H1 (cell line): ENCODE measurements around the gene LSM4.

Experiments
- BACH1 ChIP-seq: IDR thresholded peaks from 2 replicates; pipeline ENCODE4 v1.6.1; 2012; ENCODE audit warnings: low read length, improper control_type of control experiment
- CHD1 ChIP-seq: IDR thresholded peaks from 2 replicates; pipeline ENCODE4 v1.6.1; 2012; ENCODE audit warnings: low read depth, low read length, improper control_type of control experiment
- EP300 ChIP-seq, 2 experiments: IDR thresholded peaks; 1 replicate in 1 of 2; 2 replicates in 1 of 2; pipeline ENCODE4 v1.6.1; 2011 to 2012; ENCODE audit warnings: low read depth in 2 of 2, low read length in 2 of 2, mild to moderate bottlenecking in 2 of 2, borderline replicate concordance in 1 of 2, inconsistent platforms in 1 of 2, moderate library complexity in 1 of 2
- EZH2 ChIP-seq: fragments of 200-600 bp; sonication (generic); IDR thresholded peaks from 2 replicates; pipeline ENCODE4 v1.7.1; 2012; ENCODE audit warnings: low read depth, mild to moderate bottlenecking, moderate library complexity, low read length, inconsistent platforms; ENCODE audit not compliant: severe bottlenecking
- GABPA ChIP-seq: IDR thresholded peaks from 2 replicates; pipeline ENCODE4 v1.6.1; 2011; ENCODE audit warnings: mild to moderate bottlenecking, low read length, moderate library complexity, borderline replicate concordance; ENCODE audit not compliant: insufficient read depth
- HDAC2 ChIP-seq, 2 experiments: fragments of 300-600 bp in 1 of 2; sonication (generic) in 1 of 2; IDR thresholded peaks; 2 replicates each; pipeline ENCODE4 v1.6.1; 2011 to 2012; ENCODE audit warnings: low read depth in 2 of 2, low read length in 2 of 2, mild to moderate bottlenecking in 2 of 2, moderate library complexity in 2 of 2, borderline replicate concordance in 1 of 2, inconsistent platforms in 1 of 2
- POLR2A ChIP-seq, 2 experiments: IDR thresholded peaks; 1 replicate in 1 of 2; 2 replicates in 1 of 2; pipeline ENCODE4 v1.6.1; 2011; ENCODE audit warnings: low read depth in 2 of 2, low read length in 2 of 2, mild to moderate bottlenecking in 2 of 2; ENCODE audit errors: control extremely low read depth in 1 of 2
- POLR2AphosphoS5 ChIP-seq: IDR thresholded peaks from 2 replicates; pipeline ENCODE4 v1.6.1; 2011; ENCODE audit warnings: low read depth, low read length
- RFX5 ChIP-seq: IDR thresholded peaks from 2 replicates; pipeline ENCODE4 v1.6.1; 2011; ENCODE audit warnings: low read depth, low read length, improper control_type of control experiment, borderline replicate concordance
- TCF12 ChIP-seq: IDR thresholded peaks from 2 replicates; pipeline ENCODE4 v1.6.1; 2011; ENCODE audit warnings: low read depth, mild to moderate bottlenecking, low read length
- TF ChIP-seq, protein P1 (sequence below), 3 experiments: IDR thresholded peaks; 1 replicate in 2 of 3; 2 replicates in 1 of 3; pipeline versions ENCODE4 v1.5.1 to v1.6.1; 2011; ENCODE audit warnings: low read length in 3 of 3, mild to moderate bottlenecking in 3 of 3, inconsistent platforms in 2 of 3, low read depth in 1 of 3, moderate library complexity in 1 of 3; ENCODE audit not compliant: insufficient read depth in 1 of 3; ENCODE audit errors: control extremely low read depth in 1 of 3
- TF ChIP-seq, protein P2 (sequence below): IDR thresholded peaks from 2 replicates; pipeline ENCODE4 v1.6.1; 2012; ENCODE audit warnings: low read length, inconsistent platforms
- TF ChIP-seq, protein P3 (sequence below): IDR thresholded peaks from 2 replicates; pipeline ENCODE4 v1.6.1; 2012; ENCODE audit warnings: inconsistent platforms
- TF ChIP-seq, protein P4 (sequence below): IDR thresholded peaks from 2 replicates; pipeline ENCODE4 v1.6.1; 2011; ENCODE audit warnings: low read depth, mild to moderate bottlenecking, low read length; ENCODE audit not compliant: insufficient read depth

DNA sequence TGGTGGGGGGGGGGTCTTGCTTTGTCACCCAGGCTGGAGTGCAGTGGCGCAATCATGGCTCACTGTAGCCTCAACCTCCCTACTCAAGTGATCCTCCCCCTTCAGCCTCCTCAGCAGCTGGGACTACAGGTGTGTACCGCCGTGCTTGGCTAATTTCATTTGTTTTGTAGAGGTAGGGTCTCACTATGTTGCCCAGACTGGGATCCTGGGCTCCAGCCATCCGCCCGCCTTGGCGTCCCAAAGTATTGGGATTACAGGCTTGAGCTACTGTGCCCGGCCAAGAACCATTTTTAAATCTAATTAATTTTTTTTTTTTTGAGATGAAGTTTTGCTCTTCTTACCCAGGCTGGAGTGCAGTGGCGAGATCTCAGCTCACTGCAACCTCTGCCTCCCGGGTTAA, 23.2 kb downstream of the LSM4 start:
- no peak for TF ChIP-seq HDAC2 (IDR thresholded peaks at IDR 0.05; ENCODE audit: borderline replicate concordance in 1 of 2, low read depth in 2 of 2, low read length in 2 of 2)
- TF ChIP-seq, protein P1, sequence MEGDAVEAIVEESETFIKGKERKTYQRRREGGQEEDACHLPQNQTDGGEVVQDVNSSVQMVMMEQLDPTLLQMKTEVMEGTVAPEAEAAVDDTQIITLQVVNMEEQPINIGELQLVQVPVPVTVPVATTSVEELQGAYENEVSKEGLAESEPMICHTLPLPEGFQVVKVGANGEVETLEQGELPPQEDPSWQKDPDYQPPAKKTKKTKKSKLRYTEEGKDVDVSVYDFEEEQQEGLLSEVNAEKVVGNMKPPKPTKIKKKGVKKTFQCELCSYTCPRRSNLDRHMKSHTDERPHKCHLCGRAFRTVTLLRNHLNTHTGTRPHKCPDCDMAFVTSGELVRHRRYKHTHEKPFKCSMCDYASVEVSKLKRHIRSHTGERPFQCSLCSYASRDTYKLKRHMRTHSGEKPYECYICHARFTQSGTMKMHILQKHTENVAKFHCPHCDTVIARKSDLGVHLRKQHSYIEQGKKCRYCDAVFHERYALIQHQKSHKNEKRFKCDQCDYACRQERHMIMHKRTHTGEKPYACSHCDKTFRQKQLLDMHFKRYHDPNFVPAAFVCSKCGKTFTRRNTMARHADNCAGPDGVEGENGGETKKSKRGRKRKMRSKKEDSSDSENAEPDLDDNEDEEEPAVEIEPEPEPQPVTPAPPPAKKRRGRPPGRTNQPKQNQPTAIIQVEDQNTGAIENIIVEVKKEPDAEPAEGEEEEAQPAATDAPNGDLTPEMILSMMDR (IDR thresholded peaks at IDR 0.05; ENCODE audit: control extremely low read depth in 1 of 3, insufficient read depth in 1 of 3, low read depth in 1 of 3, low read length in 3 of 3): no peak
- no peak for TF ChIP-seq GABPA
- no peak for TF ChIP-seq POLR2AphosphoS5
- no peak for TF ChIP-seq POLR2A (IDR thresholded peaks at IDR 0.05; ENCODE audit: control extremely low read depth in 1 of 2, low read depth in 2 of 2, low read length in 2 of 2)
- TF ChIP-seq EP300 (IDR thresholded peaks at IDR 0.05; ENCODE audit: borderline replicate concordance in 1 of 2, low read depth in 2 of 2, low read length in 2 of 2): no peak
- no peak for TF ChIP-seq BACH1
- no peak for TF ChIP-seq RFX5
- no peak for TF ChIP-seq EZH2
- TF ChIP-seq, protein P2, sequence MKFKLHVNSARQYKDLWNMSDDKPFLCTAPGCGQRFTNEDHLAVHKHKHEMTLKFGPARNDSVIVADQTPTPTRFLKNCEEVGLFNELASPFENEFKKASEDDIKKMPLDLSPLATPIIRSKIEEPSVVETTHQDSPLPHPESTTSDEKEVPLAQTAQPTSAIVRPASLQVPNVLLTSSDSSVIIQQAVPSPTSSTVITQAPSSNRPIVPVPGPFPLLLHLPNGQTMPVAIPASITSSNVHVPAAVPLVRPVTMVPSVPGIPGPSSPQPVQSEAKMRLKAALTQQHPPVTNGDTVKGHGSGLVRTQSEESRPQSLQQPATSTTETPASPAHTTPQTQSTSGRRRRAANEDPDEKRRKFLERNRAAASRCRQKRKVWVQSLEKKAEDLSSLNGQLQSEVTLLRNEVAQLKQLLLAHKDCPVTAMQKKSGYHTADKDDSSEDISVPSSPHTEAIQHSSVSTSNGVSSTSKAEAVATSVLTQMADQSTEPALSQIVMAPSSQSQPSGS: no peak
- TF ChIP-seq, protein P3, sequence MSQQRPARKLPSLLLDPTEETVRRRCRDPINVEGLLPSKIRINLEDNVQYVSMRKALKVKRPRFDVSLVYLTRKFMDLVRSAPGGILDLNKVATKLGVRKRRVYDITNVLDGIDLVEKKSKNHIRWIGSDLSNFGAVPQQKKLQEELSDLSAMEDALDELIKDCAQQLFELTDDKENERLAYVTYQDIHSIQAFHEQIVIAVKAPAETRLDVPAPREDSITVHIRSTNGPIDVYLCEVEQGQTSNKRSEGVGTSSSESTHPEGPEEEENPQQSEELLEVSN: no peak
- TF ChIP-seq, protein P4, sequence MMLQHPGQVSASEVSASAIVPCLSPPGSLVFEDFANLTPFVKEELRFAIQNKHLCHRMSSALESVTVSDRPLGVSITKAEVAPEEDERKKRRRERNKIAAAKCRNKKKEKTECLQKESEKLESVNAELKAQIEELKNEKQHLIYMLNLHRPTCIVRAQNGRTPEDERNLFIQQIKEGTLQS: no peak
- no peak for TF ChIP-seq CHD1
- no peak for TF ChIP-seq TCF12
